Measurements from ENCODE around the gene USHBP1.

Gene USHBP1

DNA sequence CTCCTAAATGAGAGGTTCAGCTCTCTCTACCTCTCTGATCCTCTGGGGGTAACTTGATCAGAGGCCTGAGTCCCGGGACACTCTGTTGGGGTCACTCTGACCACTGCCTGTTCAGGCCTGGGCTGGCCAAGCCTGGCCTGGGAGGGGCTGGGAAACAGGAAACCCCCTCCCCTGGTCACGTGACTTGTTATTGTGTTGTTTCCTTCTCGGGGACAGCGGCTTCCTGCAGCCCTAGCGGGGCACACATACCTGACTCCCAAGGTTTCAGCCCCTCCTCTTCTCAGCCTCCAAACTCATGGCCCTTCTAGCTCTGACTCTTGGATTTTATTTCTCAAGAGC lies at the start of gene USHBP1:
Gene USHBP1, minus strand, starts transcription at position 105 of the 339 bp plus-strand sequence. CDS start 446 bp downstream, outside the sequence.
- in situ Hi-C loops (cut with HindIII; ENCODE audit: low sequenced_read_pairs) = no loop called here

DNA sequence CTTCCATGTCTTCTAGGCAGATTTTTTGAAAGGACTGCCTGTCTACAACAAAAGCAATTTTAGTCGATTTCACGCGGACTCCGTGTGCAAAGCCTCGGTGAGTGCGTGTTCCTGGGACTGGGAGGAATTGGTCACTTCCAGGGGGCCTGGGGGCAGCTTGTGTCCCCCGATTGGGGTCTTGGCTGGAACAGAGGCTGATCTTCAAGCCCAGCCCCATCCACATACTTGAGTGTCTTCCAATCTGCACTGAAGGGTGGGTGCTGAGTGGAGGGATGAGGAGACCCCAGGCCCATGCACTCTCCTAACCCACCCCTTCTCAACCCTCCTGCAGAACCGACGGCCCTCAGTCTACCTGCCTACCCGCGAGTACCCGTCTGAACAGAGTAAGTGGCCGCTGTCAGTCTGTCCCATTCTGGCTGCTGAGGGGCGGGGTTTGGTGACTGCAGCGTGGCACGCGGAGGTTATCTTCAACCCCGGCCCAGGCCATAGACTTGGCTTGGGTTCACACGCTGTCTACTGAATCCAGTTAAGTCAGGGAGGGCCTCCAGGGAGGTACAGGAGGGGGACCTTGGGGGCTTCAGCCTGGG lies 49.6 kb upstream of the USHBP1 start:
- in situ Hi-C loops (cut with HindIII; ENCODE audit: low sequenced_read_pairs) = no loop called here

DNA sequence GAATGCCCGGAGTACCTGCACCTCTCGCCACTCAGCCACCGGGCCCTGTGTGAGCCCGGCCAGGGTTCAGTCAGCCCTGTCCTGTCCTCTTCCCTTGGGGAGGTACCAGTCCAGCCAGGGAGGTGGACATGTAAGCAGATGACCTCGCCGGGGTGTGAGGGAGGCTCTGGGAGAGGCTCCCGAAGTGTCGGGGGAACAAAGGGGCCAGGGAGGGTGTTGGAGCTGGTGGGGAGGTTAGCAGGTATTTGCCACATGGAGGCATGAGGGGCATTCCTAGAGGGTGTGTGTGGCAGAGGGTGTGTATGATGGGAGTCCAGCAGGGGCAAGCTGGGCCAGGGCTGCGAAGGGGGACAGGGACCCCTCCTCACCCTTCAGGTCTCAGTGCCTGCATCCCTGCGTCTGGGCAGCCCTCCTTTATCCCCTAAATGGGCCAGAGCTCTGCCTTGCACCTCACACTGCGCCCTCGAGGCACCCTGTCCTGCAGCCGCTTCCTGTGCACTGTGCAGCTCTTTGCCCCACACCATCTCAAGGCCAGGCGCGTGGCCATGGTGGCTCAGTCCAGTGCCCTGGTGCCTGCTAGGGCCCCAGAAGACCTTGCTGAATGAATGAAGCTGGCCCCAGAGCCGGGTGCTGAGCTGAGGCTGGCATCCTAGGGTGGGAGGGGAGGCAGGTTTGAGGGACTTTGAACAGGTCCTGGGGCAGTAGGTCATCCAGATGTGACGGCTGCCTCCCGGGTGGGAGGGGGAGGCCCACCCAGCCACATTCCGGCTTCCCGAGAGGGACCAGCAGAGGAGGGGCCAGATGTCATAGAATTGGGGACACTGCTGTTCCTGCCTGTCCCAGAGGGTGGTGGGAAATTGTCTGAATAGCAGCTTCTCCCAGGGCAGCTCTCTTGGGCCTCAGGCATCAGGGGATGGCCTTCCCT lies 47.9 kb upstream of the USHBP1 start:
- in situ Hi-C loops (cut with HindIII; ENCODE audit: low sequenced_read_pairs) = no loop called here

GRCh38 chr19:17311455-17312188 lies 47.1 kb upstream of the USHBP1 start:
- in situ Hi-C loops (cut with HindIII; ENCODE audit: low sequenced_read_pairs) = no loop called here

DNA sequence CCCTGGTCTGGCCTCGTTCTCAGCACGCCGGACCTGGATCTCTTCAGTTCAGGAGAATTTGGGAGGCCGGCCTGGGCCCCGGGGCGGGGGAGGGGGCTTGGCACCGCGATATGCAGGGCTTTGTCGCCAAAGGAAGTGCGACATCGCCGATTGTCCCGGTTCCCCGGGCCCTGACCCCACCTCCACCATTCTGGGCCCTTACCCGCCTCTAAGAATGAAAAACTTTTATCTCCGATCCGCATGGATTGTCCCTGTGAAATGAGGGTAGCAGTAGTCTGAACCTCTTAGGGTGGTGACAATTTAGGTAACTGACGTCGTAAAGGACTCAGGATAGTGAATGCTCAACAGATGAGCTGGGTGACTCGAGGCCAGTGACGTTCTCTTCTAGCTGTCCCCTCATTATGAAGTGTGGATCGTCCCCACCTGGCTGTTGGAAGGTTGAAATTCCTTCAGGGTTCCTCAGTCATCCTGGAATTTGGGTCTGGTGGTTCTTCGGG lies 45.5 kb upstream of the USHBP1 start:
- in situ Hi-C loops (cut with HindIII; ENCODE audit: low sequenced_read_pairs) = no loop called here

GRCh38 chr19:17309198-17309964 lies 44.8 kb upstream of the USHBP1 start, which contains the start of gene DDA1:
TSS of gene DDA1 (plus strand) at chr19:17309563. CDS start at chr19:17309655, 92 bp downstream.
- in situ Hi-C loops (cut with HindIII; ENCODE audit: low sequenced_read_pairs) = no loop called here

DNA sequence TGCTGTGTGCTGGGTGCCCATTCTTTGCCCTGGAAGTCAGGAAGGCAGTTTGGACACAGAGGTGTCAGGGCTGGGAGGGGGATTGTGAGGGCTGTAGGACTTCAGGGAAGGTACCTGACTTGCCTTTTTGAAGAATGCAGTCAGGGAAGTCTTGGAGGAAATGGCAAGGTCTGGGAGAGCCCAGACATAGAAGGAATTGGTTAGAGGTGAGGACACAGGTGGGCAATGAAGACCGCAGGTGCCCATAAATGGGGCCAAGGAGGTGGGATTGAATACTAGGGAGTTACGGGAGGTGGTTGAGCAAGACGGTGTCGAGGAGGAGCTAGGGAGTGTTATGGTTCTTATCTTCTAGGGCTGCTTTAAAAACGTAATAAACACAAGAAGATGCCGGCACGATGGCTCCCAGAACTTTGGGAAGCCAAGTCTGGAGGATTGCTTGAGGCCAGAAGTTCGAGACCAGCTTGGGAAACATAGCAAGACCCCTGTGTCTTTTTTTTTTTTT lies 43.4 kb upstream of the USHBP1 start:
- in situ Hi-C loops (cut with HindIII; ENCODE audit: low sequenced_read_pairs) = no loop called here

DNA sequence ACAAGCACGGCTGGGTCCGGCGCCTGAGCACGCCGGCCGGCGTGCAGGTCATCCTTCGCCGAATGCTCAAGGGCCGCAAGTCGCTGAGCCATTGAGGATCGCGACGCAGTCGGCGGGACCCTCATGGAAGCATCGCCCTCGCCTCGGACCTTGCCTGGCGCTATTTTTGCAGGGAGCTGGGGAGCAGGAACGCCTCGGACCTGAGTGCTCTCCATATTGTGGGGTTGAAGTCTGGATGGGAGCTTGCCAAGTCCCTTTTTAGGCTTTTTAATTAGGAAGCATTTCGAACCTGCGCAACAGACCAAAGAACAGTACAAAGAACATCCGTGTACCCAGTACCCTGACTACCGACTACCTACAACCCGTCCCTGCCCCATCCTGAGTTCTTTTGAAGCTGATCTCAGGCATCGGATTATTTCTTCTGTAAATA lies 41.8 kb upstream of the USHBP1 start:
- in situ Hi-C loops (cut with HindIII; ENCODE audit: low sequenced_read_pairs) = no loop called here

- in situ Hi-C loops (cut with HindIII; ENCODE audit: low sequenced_read_pairs) = no loop called here
These were observed 41.2 kb upstream of the USHBP1 start, which contains the start of gene MRPL34 for GRCh38 chr19:17305517-17306284. TSS of gene MRPL34 (plus strand) at chr19:17305872. CDS start at chr19:17305893, 21 bp downstream.

DNA sequence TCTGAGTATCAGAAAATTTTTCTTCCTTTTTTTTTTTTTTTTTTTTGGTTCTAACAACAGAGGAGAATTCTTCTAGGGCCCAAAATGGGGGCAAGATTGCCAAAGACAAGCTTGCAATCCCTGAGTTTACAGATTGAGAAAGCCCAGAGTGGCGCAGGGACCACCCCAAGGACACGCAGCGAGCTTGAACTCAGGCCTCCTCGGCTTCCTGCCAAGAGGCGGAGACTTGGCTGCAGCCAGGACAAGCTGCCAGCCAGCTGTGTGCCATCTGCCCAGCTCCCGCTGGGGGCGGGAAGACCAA lies 40.6 kb upstream of the USHBP1 start:
- in situ Hi-C loops (cut with HindIII; ENCODE audit: low sequenced_read_pairs) = no loop called here

- in situ Hi-C loops (cut with HindIII; ENCODE audit: low sequenced_read_pairs) = no loop called here
These were observed 40.1 kb upstream of the USHBP1 start for GRCh38 chr19:17304386-17305215.

- in situ Hi-C loops (cut with HindIII; ENCODE audit: low sequenced_read_pairs) = no loop called here
These were observed 39.4 kb upstream of the USHBP1 start for GRCh38 chr19:17303940-17304267.

DNA sequence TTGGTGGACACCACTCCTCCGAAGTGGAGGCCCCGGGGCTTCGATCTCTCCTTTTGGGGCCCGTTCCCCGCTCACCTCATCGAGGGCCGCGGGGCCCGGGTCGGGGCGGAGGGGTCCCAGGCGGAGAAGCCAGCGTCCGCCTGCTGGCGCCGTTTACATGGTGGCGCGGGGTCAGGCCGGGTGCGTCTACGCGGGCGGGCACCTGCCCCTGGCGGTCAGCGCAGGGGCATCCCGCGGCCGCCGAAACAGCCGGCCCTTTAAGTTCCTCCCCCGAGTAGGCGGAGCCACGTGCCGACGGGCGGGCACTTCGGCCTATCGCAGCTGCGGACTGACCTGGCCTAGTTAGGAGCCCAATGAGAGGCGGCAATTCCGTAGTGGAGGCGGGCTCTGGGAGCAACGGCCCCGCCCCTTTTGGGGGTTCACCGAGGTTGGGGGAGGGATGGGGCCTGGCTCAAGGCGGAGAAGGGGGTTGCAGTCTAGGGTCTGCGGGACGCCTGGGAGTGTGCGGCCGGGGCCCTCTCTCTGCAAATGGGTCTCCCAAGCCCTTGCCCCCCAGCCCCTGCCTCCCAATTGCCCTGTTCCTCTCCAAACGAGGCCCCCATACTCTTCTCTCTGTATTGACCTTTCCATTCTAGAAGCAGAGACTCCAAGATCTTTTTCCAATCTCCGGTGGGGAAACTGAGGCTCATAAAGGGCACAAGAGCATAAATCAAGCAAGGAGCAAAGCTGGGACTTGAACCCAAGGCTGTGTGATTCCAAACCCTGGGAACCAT lies 38.8 kb upstream of the USHBP1 start, which contains the start of gene ABHD8:
Gene ABHD8, minus strand, starts transcription at position 259 of the 773 bp plus-strand sequence. CDS start 1,809 bp downstream, outside the sequence.
- in situ Hi-C loops (cut with HindIII; ENCODE audit: low sequenced_read_pairs) = no loop called here

DNA sequence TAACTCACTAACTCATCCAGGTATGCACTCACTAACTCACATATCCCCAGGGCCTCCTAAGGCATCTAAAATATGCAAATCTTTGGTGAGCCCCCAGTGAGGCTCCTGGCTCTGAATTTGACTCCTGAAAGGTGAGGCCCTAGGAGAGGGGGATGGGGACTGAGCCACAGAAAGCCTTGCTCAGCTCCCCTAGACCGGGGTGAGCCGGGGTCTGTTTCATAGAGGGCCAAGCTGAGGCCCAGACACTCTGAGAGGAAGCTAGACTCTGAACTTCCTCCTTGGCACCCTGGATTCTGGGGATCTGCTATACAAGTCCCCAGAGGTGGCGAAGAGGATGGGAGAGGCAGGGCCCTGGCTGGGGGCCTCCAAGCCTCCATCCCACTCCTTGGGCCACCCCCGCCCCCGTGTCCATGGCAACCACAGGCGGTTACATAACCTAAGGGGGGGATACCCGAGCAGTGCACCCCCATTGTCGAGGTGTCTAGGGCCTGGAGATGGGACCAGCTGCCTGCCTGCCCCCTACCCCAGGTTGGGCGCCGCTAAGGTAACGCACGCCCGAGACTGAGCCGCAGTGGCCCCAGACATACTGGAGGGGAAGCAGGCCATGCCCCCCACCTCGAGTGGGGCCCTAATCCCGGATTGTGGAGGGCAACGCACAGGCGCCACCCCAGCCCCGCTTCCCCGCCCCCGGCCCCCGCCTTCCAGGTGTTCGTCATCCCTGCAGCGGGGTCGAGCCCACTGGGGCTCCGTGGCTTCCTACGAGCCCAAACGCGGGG lies 38.0 kb upstream of the USHBP1 start:
- in situ Hi-C loops (cut with HindIII; ENCODE audit: low sequenced_read_pairs) = no loop called here

DNA sequence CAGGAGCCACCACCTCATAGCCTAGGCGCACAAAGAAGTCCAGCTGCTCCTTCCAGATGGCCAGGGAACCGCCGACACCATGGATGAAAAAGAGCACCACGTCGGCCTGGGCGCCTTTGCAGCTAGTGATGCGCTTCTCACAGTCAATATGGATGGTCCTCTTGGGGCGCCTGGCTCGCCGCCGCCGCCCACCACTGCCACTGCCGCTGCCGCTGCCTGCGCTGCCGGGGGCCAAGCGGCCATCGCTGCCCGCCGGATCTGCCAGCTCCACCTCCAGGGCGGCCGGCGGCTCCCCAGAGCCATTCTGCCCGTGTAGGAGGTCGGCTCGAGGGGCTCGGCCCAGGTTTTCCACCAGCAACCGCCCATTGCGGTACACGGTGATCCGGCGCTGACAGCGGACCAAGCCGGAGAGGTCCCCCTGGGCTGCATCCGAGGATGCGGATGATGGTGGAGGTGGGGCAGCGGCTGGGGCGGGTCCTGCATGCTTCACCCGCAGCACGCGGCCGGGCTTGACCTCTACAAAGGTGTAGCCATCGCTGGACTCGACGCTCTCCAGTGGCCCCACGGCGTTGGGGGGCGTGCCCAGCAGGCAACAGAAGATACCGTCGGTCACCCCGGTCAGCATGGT lies 36.6 kb upstream of the USHBP1 start:
- in situ Hi-C loops (cut with HindIII; ENCODE audit: low sequenced_read_pairs) = no loop called here

- in situ Hi-C loops (cut with HindIII; ENCODE audit: low sequenced_read_pairs) = no loop called here
These were observed 32.4 kb upstream of the USHBP1 start for GRCh38 chr19:17296976-17297375.

DNA sequence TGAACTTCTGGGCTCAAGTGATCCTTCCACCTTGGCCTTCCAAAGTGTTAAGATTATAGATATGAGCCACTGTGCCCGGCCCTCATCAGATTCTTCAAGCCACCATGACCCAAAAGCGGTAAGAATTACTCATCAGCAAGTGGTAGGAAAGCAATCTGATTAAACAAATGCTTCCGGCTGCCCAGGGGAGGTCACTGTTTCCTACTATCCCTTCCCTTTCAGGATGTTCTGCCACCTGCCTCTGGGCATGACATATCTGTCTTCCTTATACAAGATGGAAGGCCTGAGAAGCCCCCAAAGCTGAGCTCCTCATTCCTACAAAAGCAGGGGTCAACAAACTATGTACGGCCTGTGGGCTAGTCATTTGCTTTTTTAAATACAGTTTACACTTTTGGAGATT lies 31.7 kb upstream of the USHBP1 start:
- in situ Hi-C loops (cut with HindIII; ENCODE audit: low sequenced_read_pairs) = no loop called here
